ENCODE results near the gene SMYD3.

- TF ChIP-seq CTCF (IDR thresholded peaks at IDR 0.05; ENCODE audit: borderline replicate concordance, extremely low read depth, low read length, poor library complexity, severe bottlenecking) (no peak), EZH2 (IDR thresholded peaks at IDR 0.05; ENCODE audit: borderline replicate concordance, low read depth, low read length, severe bottlenecking) (no peak)
Measured at GRCh38 chr1:245800901-245801605, 706.0 kb downstream of the SMYD3 start.

Measured in DND-41 (cell line).